GM21737 (cell line): ENCODE results near the gene CIB4.

Experiments
- ATAC-seq: cut with Tn5 transposase; IDR thresholded peaks from one replicate; pipeline ENCODE4 v1.9.1; 2021; ENCODE audit warnings: mild to moderate bottlenecking, moderate library complexity; ENCODE audit not compliant: unreplicated experiment

The CIB4 gene

GRCh38 chr2:26557244-26557925, 83.8 kb downstream of the CIB4 start:
- ATAC-seq = no peak

GRCh38 chr2:26556309-26557243, 84.6 kb downstream of the CIB4 start:
- no peak for ATAC-seq

GRCh38 chr2:26555246-26556133, 85.7 kb downstream of the CIB4 start:
- no peak for ATAC-seq

GRCh38 chr2:26552641-26553374, 88.4 kb downstream of the CIB4 start:
- ATAC-seq = no peak

- no peak for ATAC-seq
Observed at GRCh38 chr2:26550276-26551015, 90.7 kb downstream of the CIB4 start.

GRCh38 chr2:26542676-26543505, 98.3 kb downstream of the CIB4 start:
- ATAC-seq = no peak

GRCh38 chr2:26542194-26542455, 99.0 kb downstream of the CIB4 start:
- no peak for ATAC-seq

GRCh38 chr2:26541401-26542193, 99.6 kb downstream of the CIB4 start:
- ATAC-seq = no peak

GRCh38 chr2:26540961-26541360, 100.2 kb downstream of the CIB4 start:
- ATAC-seq = no peak

- no peak for ATAC-seq
Observed at GRCh38 chr2:26540306-26540705, 100.9 kb downstream of the CIB4 start.

- ATAC-seq = no peak
Observed at GRCh38 chr2:26537826-26538475, 103.2 kb downstream of the CIB4 start.

GRCh38 chr2:26537069-26537825, 103.9 kb downstream of the CIB4 start:
- ATAC-seq = no peak

GRCh38 chr2:26536371-26537068, 104.6 kb downstream of the CIB4 start:
- ATAC-seq = no peak

- no peak for ATAC-seq
Observed at GRCh38 chr2:26535663-26536275, 105.4 kb downstream of the CIB4 start.

- ATAC-seq = no peak
Observed at GRCh38 chr2:26534865-26535662, 106.1 kb downstream of the CIB4 start.
